Neural cell (in vitro differentiated cells): ENCODE measurements around the gene CCN5. TPM values are rescaled to one million over a fixed set of nuclear protein-coding genes. Genes with fewer than 3 reads are reported as not detected.

ENCODE experiments used
- H2AFZ ChIP-seq: fragments of 200-600, 300-800 bp; sonication (generic), shearing (Covaris generic); 2 replicates; pipeline ENCODE4 v1.6.0; 2014; ENCODE audit warnings: low read depth, mild to moderate bottlenecking, antibody characterized with exemption, low read length, moderate library complexity
- H3F3A ChIP-seq: fragments of 200-600 bp; shearing (Covaris generic); 2 replicates; pipeline ENCODE4 v1.6.1; 2016; ENCODE audit warnings: mild to moderate bottlenecking, moderate library complexity, mixed read lengths, antibody characterized with exemption, low read length; ENCODE audit not compliant: insufficient read depth, poor library complexity, severe bottlenecking
- H3K27ac ChIP-seq: fragments of 200-600, 300-800 bp; sonication (generic), shearing (Covaris generic); 2 replicates; pipeline ENCODE4 v1.5.1; 2014; ENCODE audit warnings: mild to moderate bottlenecking, low read length, moderate library complexity
- H3K27me3 ChIP-seq: fragments of 300-800, 200-600 bp; sonication (generic), shearing (Covaris generic); 2 replicates; pipeline ENCODE4 v1.6.0; 2014; ENCODE audit warnings: mild to moderate bottlenecking, low read depth, low read length, moderate library complexity; ENCODE audit not compliant: insufficient read depth
- H3K36me3 ChIP-seq: fragments of 300-800, 200-600 bp; sonication (generic), shearing (Covaris generic); 2 replicates; pipeline ENCODE4 v1.5.1; 2014; ENCODE audit warnings: mild to moderate bottlenecking, antibody characterized with exemption, low read length, moderate library complexity; ENCODE audit not compliant: insufficient read depth
- H3K4me2 ChIP-seq: fragments of 300-800, 200-600 bp; sonication (generic), shearing (Covaris generic); 2 replicates; pipeline ENCODE4 v1.6.0; 2014; ENCODE audit warnings: mild to moderate bottlenecking, low read length
- H3K4me3 ChIP-seq: fragments of 300-800, 200-600 bp; sonication (generic), shearing (Covaris generic); 2 replicates; pipeline ENCODE4 v1.5.1; 2014; ENCODE audit warnings: mild to moderate bottlenecking, low read length, moderate library complexity
- H3K79me2 ChIP-seq: fragments of 200-600 bp; shearing (Covaris generic); replicated peaks from 2 replicates; pipeline ENCODE4 v1.6.0; 2014; ENCODE audit warnings: mild to moderate bottlenecking, low read length, moderate library complexity; ENCODE audit not compliant: insufficient read depth
- H3K9ac ChIP-seq: fragments of 300-800, 200-600 bp; sonication (generic), shearing (Covaris generic); 2 replicates; pipeline ENCODE4 v1.6.1; 2016; ENCODE audit warnings: mild to moderate bottlenecking, low read length, mixed read lengths
- H3K9me2 ChIP-seq: fragments of 200-600 bp; shearing (Covaris generic); 2 replicates; pipeline ENCODE4 v1.6.1; 2016; ENCODE audit warnings: mild to moderate bottlenecking, low read length, mixed read lengths; ENCODE audit not compliant: insufficient read depth
- H3K9me3 ChIP-seq: fragments of 200-600, 300-800 bp; sonication (generic), shearing (Covaris generic); 2 replicates; pipeline ENCODE4 v1.6.1; 2016; ENCODE audit warnings: mild to moderate bottlenecking, mixed run types, low read length, moderate library complexity, mixed read lengths
- H4K20me1 ChIP-seq: fragments of 200-600 bp; shearing (Covaris generic); 2 replicates; pipeline ENCODE4 v1.6.1; 2016; ENCODE audit warnings: mild to moderate bottlenecking, mixed run types; ENCODE audit not compliant: insufficient read depth
- EP300 ChIP-seq: fragments of 450-650 bp; conservative IDR thresholded peaks from 2 replicates; pipeline ENCODE4 v1.6.1; 2014; ENCODE audit warnings: antibody characterized with exemption, mild to moderate bottlenecking, moderate library complexity; ENCODE audit not compliant: poor library complexity, severe bottlenecking
- EZH2 ChIP-seq: fragments of 200-600, 300-800 bp; shearing (Covaris generic), sonication (generic); IDR thresholded peaks from 2 replicates; pipeline ENCODE4 v1.6.1; 2014; ENCODE audit warnings: antibody characterized with exemption, low read length, borderline replicate concordance, mild to moderate bottlenecking; ENCODE audit not compliant: insufficient read depth, poor library complexity, severe bottlenecking
- MXI1 ChIP-seq: fragments of 450-650 bp; conservative IDR thresholded peaks from 2 replicates; pipeline ENCODE4 v1.6.1; 2014; ENCODE audit warnings: antibody characterized with exemption, mild to moderate bottlenecking; ENCODE audit not compliant: poor library complexity, severe bottlenecking
- POLR2AphosphoS5 ChIP-seq: IDR thresholded peaks from 2 replicates; pipeline ENCODE4 v1.6.1; 2012
- RAD21 ChIP-seq: fragments of 450-650 bp; conservative IDR thresholded peaks from 2 replicates; pipeline ENCODE4 v1.6.1; 2014; ENCODE audit warnings: antibody characterized with exemption, mild to moderate bottlenecking, moderate library complexity
- SMC3 ChIP-seq: fragments of 450-650 bp; conservative IDR thresholded peaks from 2 replicates; pipeline ENCODE4 v1.6.1; 2014; ENCODE audit warnings: antibody characterized with exemption, mild to moderate bottlenecking, moderate library complexity; ENCODE audit not compliant: poor library complexity
- TAF1 ChIP-seq: IDR thresholded peaks from 2 replicates; pipeline ENCODE4 v1.6.1; 2012; ENCODE audit warnings: low read depth
- polyA plus RNA-seq: library from polyadenylated mRNA; depleted of rRNA; stranded (reverse); fragments of >200 nt; gene quantifications from 2 replicates; pipeline ENCODE4 v1.2.3, GENCODE V29; 2014
- TF ChIP-seq, protein P1 (sequence below): IDR thresholded peaks from 2 replicates; pipeline ENCODE4 v1.6.1; 2012; ENCODE audit warnings: borderline replicate concordance
- TF ChIP-seq, protein P2 (sequence below): fragments of 450-650 bp; IDR thresholded peaks from 2 replicates; pipeline ENCODE4 v1.5.1; 2014; ENCODE audit warnings: antibody characterized with exemption, mild to moderate bottlenecking, moderate library complexity; ENCODE audit not compliant: poor library complexity, severe bottlenecking

The CCN5 gene
- polyA plus RNA-seq, 1 donor from 2014 or later: not detected

DNA sequence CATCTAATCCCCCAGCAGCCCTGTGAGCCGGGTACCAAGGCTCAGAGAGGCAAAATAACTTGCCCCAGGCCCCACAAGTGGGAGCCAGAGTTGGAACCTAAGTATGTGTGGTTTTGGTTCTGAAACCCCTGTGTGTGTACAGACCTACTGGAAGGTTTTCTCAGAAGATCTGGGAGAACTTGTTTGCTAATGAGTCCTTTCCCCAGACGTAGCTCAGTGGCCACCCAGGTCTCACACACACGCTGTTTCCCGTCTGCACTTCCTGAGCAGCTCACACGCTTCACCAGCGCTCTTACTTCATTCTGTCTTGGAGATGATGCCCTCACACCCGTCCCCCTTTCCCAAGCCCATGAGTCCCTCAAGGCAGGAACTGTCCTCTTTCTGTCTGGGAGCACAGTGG, 8.2 kb downstream of the CCN5 start:
- TF ChIP-seq MXI1 (no peak), EZH2 (no peak), SMC3 (no peak), POLR2AphosphoS5 (no peak), EP300 (no peak), RAD21 (no peak), TAF1 (no peak)
- TF ChIP-seq, protein P1, sequence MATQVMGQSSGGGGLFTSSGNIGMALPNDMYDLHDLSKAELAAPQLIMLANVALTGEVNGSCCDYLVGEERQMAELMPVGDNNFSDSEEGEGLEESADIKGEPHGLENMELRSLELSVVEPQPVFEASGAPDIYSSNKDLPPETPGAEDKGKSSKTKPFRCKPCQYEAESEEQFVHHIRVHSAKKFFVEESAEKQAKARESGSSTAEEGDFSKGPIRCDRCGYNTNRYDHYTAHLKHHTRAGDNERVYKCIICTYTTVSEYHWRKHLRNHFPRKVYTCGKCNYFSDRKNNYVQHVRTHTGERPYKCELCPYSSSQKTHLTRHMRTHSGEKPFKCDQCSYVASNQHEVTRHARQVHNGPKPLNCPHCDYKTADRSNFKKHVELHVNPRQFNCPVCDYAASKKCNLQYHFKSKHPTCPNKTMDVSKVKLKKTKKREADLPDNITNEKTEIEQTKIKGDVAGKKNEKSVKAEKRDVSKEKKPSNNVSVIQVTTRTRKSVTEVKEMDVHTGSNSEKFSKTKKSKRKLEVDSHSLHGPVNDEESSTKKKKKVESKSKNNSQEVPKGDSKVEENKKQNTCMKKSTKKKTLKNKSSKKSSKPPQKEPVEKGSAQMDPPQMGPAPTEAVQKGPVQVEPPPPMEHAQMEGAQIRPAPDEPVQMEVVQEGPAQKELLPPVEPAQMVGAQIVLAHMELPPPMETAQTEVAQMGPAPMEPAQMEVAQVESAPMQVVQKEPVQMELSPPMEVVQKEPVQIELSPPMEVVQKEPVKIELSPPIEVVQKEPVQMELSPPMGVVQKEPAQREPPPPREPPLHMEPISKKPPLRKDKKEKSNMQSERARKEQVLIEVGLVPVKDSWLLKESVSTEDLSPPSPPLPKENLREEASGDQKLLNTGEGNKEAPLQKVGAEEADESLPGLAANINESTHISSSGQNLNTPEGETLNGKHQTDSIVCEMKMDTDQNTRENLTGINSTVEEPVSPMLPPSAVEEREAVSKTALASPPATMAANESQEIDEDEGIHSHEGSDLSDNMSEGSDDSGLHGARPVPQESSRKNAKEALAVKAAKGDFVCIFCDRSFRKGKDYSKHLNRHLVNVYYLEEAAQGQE: no peak
- TF ChIP-seq, protein P2, sequence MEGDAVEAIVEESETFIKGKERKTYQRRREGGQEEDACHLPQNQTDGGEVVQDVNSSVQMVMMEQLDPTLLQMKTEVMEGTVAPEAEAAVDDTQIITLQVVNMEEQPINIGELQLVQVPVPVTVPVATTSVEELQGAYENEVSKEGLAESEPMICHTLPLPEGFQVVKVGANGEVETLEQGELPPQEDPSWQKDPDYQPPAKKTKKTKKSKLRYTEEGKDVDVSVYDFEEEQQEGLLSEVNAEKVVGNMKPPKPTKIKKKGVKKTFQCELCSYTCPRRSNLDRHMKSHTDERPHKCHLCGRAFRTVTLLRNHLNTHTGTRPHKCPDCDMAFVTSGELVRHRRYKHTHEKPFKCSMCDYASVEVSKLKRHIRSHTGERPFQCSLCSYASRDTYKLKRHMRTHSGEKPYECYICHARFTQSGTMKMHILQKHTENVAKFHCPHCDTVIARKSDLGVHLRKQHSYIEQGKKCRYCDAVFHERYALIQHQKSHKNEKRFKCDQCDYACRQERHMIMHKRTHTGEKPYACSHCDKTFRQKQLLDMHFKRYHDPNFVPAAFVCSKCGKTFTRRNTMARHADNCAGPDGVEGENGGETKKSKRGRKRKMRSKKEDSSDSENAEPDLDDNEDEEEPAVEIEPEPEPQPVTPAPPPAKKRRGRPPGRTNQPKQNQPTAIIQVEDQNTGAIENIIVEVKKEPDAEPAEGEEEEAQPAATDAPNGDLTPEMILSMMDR: no peak
- H3K4me3 ChIP-seq: no peak overlapping the region
- no peaks in the 10 kb centered on the region for H3K9me3 ChIP-seq

DNA sequence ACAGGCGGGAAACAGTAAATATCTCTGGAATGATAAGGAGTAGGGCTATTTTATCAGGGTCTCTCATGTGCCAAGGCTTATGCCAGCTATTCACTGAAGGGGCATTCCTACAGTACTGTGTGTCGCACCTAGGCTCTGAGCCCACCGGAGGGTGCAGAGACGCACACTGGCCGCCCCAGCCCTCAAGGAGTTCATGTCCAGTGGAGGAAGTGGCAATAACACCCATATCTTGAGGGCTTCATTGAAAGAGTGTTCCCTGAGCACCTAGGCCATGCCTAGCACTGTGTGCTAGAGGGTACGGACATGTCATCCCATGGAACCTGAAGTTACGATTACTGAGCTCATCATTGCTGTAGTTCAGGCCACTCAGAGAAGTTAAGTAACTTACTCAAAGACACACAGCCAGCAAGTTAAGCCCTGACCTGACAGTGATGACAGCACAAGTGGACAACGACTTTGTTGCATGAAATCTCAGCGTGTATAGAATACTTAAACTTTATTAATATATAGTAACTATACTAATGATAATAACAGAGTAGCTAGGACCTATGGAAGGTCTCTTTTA, 8.7 kb downstream of the CCN5 start:
- no peaks in the 10 kb centered on the region for H4K20me1 ChIP-seq
- no peaks in the 10 kb centered on the region for H3K9me3 ChIP-seq
- H3K79me2 ChIP-seq: no peaks in the 10 kb centered on the region
- TF ChIP-seq EZH2 (no peak), EP300 (no peak), RAD21 (no peak), SMC3 (no peak)
- TF ChIP-seq, protein P1: no peak
- TF ChIP-seq, protein P2: no peak
- no peak overlapping the region for H3K9ac ChIP-seq
- H3K9me2 ChIP-seq: no peaks in the 10 kb centered on the region
- H3K4me3 ChIP-seq: no peak overlapping the region
- H3K27ac ChIP-seq: no peak overlapping the region
- H3K36me3 ChIP-seq: no peaks in the 10 kb centered on the region
- no peak overlapping the region for H3K4me2 ChIP-seq
- no peaks in the 10 kb centered on the region for H3K27me3 ChIP-seq
- H2AFZ ChIP-seq: no peak overlapping the region
- no peaks in the 10 kb centered on the region for H3F3A ChIP-seq

More for the DNA sequence above, 8.2 kb downstream of the CCN5 start:
- Histone ChIP-seq H3K36me3 (no peaks in the 10 kb centered on the region), H3K79me2 (no peaks in the 10 kb centered on the region), H3F3A (no peaks in the 10 kb centered on the region), H3K9ac (no peak overlapping the region), H2AFZ (no peak overlapping the region), H3K9me2 (no peaks in the 10 kb centered on the region), H3K4me2 (no peak overlapping the region), H3K27ac (no peak overlapping the region), H4K20me1 (no peaks in the 10 kb centered on the region), H3K27me3 (no peaks in the 10 kb centered on the region)
